Myocyte (in vitro differentiated cells): Measurements from ENCODE around the gene RASL12. TPM values are rescaled to one million over a fixed set of nuclear protein-coding genes. Genes with fewer than 3 reads are reported as not detected.
"Not testable (repeated sequence)": the region's sequence is repeated elsewhere in the genome, so short reads cannot be mapped to it uniquely, and the experiment has no call there.

Source experiments
- DNase-seq: peaks from one replicate; pipeline ENCODE4 v3.0.0-alpha.2; 2012; ENCODE audit warnings: low read depth
- total RNA-seq: library from RNA; depleted of rRNA; stranded (reverse); fragments of >200 nt; gene quantifications from 2 replicates; pipeline ENCODE4 v1.2.3, GENCODE V29; 2014

Gene RASL12
- total RNA-seq, 1 donor from 2014 or later = 0.94 TPM

GRCh38 chr15:65032801-65033537 lies 34.8 kb downstream of the RASL12 start:
- DNase-seq = peak; percentile 78

- no peak for DNase-seq
Observed at GRCh38 chr15:65029736-65030208, 38.0 kb downstream of the RASL12 start.

GRCh38 chr15:65028921-65029735 lies 38.7 kb downstream of the RASL12 start, which contains the start of gene MTFMT:
Gene MTFMT, minus strand, starts transcription at chr15:65029639. Its CDS starts 26 bp downstream, at chr15:65029613.
- DNase-seq = peak; percentile 90

- DNase-seq = no peak
Observed at GRCh38 chr15:65028338-65028737, 39.5 kb downstream of the RASL12 start.

GRCh38 chr15:65027593-65027992 lies 40.2 kb downstream of the RASL12 start:
- DNase-seq = no peak

DNA sequence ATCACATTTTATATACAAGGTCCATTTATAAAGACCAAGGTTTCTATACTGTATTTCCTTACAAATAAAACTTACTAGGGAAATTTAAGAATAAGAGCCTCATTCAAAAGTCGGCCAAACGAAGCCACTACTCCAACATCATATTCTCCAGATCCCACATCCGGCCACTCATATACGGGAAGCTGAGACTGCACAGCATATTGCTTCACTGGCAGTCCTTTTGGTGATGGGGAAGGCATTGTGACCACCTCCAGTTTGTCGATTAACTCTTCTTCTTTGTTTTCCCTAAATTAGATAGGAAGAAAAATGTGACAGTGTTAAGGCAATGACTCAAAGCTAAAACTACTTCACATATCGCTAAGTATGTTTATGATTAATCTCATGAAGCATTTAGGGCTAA lies 41.0 kb downstream of the RASL12 start:
- no peak for DNase-seq

GRCh38 chr15:65021488-65021887 lies 46.3 kb downstream of the RASL12 start:
- no peak for DNase-seq

DNA sequence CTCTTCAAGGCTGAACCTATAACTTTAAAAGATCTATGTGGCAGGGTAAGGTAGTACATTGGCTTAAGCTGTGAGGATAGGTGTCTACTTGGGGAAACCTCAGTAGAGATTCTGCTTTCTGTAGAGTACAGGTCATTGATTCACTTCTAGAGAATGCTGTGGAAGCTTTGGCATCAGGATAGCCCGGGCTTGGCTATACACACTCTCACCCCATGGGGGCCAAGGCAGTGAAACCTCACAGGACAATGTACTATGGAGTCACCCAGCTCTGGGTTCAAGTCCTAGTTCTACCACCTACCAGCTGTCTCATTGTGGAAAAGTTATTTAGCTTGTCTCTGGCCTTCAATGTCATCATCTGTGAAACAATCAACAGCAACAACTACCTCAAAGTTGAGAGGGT lies 47.4 kb downstream of the RASL12 start:
- DNase-seq = no peak

DNA sequence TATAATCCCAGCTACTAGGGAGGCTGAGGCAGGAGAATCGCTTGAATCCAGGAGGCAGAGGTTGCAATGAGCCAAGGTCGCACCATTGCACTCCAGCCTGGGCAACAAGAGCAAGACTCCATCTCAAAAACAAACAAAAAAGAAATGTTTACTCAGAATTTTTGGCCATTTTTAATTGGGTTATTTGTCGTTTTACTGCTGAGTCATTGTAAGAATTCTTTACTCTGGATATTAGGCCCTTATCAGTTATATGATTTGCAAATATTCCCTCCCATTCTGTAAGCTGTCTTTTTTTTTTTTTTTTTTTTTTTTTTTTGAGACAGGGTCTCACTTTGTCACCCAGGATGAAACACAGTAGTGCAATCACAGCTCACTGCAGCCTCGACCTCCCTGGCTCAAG lies 56.6 kb downstream of the RASL12 start:
- not testable (repeated sequence) for DNase-seq

- DNase-seq = peak; percentile 27
Observed at GRCh38 chr15:65008983-65009382, 58.8 kb downstream of the RASL12 start.

- no peak for DNase-seq
Observed at GRCh38 chr15:65006876-65007275, 60.9 kb downstream of the RASL12 start.

GRCh38 chr15:65004993-65005392 lies 62.8 kb downstream of the RASL12 start:
- no peak for DNase-seq

Other genes starting within 250 kb of the RASL12 start
- gene PIF1, start 242.3 kb downstream of the RASL12 start, total RNA-seq = 8.9 and 13.5 TPM in 2 replicates
- gene PLEKHO2, start 226.1 kb downstream of the RASL12 start, total RNA-seq = 21.6 and 23.9 TPM in 2 replicates
- gene ANKDD1A, start 156.1 kb downstream of the RASL12 start, total RNA-seq = 2.5 and 4.6 TPM in 2 replicates
- 127 and 141 TPM in 2 replicates for gene SPG21, start 78.1 kb downstream of the RASL12 start, total RNA-seq
- gene MTFMT, start 38.4 kb downstream of the RASL12 start, total RNA-seq = 24.8 and 30.2 TPM in 2 replicates
- 0.26 TPM in 1 of 2 replicates, not detected in the other for gene SLC51B, start 22.6 kb downstream of the RASL12 start, total RNA-seq
- gene KBTBD13, start 8.8 kb upstream of the RASL12 start, total RNA-seq = 0.13 TPM in 1 of 2 replicates, not detected in the other
- 0.88 and 1.6 TPM in 2 replicates for gene UBAP1L, start 47.2 kb upstream of the RASL12 start, total RNA-seq
- gene PDCD7, start 65.8 kb upstream of the RASL12 start, total RNA-seq = 19.5 and 20.2 TPM in 2 replicates
- 37.2 and 40.7 TPM in 2 replicates for gene CLPX, start 117.4 kb upstream of the RASL12 start, total RNA-seq
- gene CILP, start 143.5 kb upstream of the RASL12 start, total RNA-seq = 0.27 and 0.52 TPM in 2 replicates
- 7.2 and 7.6 TPM in 2 replicates for gene PARP16, start 218.9 kb upstream of the RASL12 start, total RNA-seq
- not detected in 2 replicates for gene RNU5A-1, start 228.1 kb upstream of the RASL12 start, total RNA-seq
- gene RNU5B-1, start 236.7 kb upstream of the RASL12 start, total RNA-seq = not detected in 2 replicates